MM.1S (cell line): ENCODE measurements around the gene ZNF74.

ENCODE experiments used
- DNase-seq: peaks from one replicate; pipeline ENCODE4 v3.0.0-alpha.2; 2015
- H2AFZ ChIP-seq: fragments of 300-600 bp; sonication (generic); 2 replicates; pipeline ENCODE4 v1.6.0; 2016; ENCODE audit warnings: antibody characterized with exemption, low read length
- H3F3A ChIP-seq: fragments of 300-600 bp; sonication (generic); 2 replicates; pipeline ENCODE4 v1.6.1; 2016; ENCODE audit warnings: mild to moderate bottlenecking, antibody characterized with exemption, low read length, moderate library complexity, mixed read lengths; ENCODE audit not compliant: insufficient read depth
- H3K27ac ChIP-seq: fragments of 300-600 bp; sonication (generic); 2 replicates; pipeline ENCODE4 v1.5.1; 2016; ENCODE audit warnings: mild to moderate bottlenecking, low read length
- H3K27me3 ChIP-seq: fragments of 300-600 bp; sonication (generic); replicated peaks from 2 replicates; pipeline ENCODE4 v1.6.0; 2016; ENCODE audit warnings: low read length; ENCODE audit not compliant: insufficient read depth
- H3K36me3 ChIP-seq: fragments of 300-600 bp; sonication (generic); replicated peaks from 2 replicates; pipeline ENCODE4 v1.6.1; 2016; ENCODE audit warnings: mild to moderate bottlenecking, low read length, mixed read lengths; ENCODE audit not compliant: insufficient read depth
- H3K4me1 ChIP-seq: fragments of 300-600 bp; sonication (generic); 2 replicates; pipeline ENCODE4 v1.6.1; 2016; ENCODE audit warnings: low read length, mixed read lengths
- H3K4me2 ChIP-seq: fragments of 300-600 bp; sonication (generic); 2 replicates; pipeline ENCODE4 v1.6.0; 2016; ENCODE audit warnings: low read depth, low read length
- H3K4me3 ChIP-seq: fragments of 300-600 bp; sonication (generic); 2 replicates; pipeline ENCODE4 v1.5.1; 2016; ENCODE audit warnings: low read length, mixed read lengths
- H3K79me2 ChIP-seq: fragments of 300-600 bp; sonication (generic); 2 replicates; pipeline ENCODE4 v1.6.1; 2016; ENCODE audit warnings: mixed run types, low read length, mixed read lengths
- H3K9ac ChIP-seq: fragments of 300-600 bp; sonication (generic); 2 replicates; pipeline ENCODE4 v1.6.1; 2016; ENCODE audit warnings: low read length, mixed read lengths
- H3K9me2 ChIP-seq: fragments of 300-600 bp; sonication (generic); replicated peaks from 2 replicates; pipeline ENCODE4 v1.6.1; 2016; ENCODE audit warnings: mild to moderate bottlenecking, low read length, mixed read lengths; ENCODE audit not compliant: insufficient read depth
- H3K9me3 ChIP-seq: fragments of 300-600 bp; sonication (generic); replicated peaks from 2 replicates; pipeline ENCODE4 v1.6.1; 2016; ENCODE audit warnings: mild to moderate bottlenecking, low read length, mixed read lengths; ENCODE audit not compliant: insufficient read depth
- H4K20me1 ChIP-seq: fragments of 300-600 bp; sonication (generic); 2 replicates; pipeline ENCODE4 v1.6.1; 2016; ENCODE audit warnings: mild to moderate bottlenecking, low read length, moderate library complexity, mixed read lengths; ENCODE audit not compliant: insufficient read depth
- EZH2 ChIP-seq: fragments of 300-600 bp; sonication (generic); optimal IDR thresholded peaks from 2 replicates; pipeline ENCODE3; 2017; ENCODE audit warnings: low read depth, mild to moderate bottlenecking, antibody characterized with exemption, low read length, mixed read lengths
- EZH2phosphoT487 ChIP-seq: fragments of 300-600 bp; sonication (generic); IDR thresholded peaks from 2 replicates; pipeline ENCODE4 v1.6.1; 2018; ENCODE audit warnings: antibody characterized with exemption, low read length
- TF ChIP-seq, protein P1 (sequence below): fragments of 300-600 bp; sonication (generic); IDR thresholded peaks from 2 replicates; pipeline ENCODE4 v1.5.1; 2016; ENCODE audit warnings: antibody characterized with exemption, low read length, mixed read lengths

Gene ZNF74

GRCh38 chr22:20427945-20428417 is 34.0 kb downstream of the ZNF74 start:
- Histone ChIP-seq H3K4me3 (no peak overlapping the region), H3K79me2 (no peaks in the 10 kb centered on the region), H2AFZ (no peak overlapping the region), H3K4me1 (no peaks in the 10 kb centered on the region), H3K36me3 (no peaks in the 10 kb centered on the region), H3K9me2 (no peaks in the 10 kb centered on the region), H4K20me1 (no peaks in the 10 kb centered on the region), H3K27ac (no peak overlapping the region), H3K9me3 (no peaks in the 10 kb centered on the region), H3K27me3 (peaks cover 54% of the 10 kb centered on the region), H3F3A (no peaks in the 10 kb centered on the region), H3K4me2 (no peak overlapping the region), H3K9ac (no peak overlapping the region)
- TF ChIP-seq, protein P1, sequence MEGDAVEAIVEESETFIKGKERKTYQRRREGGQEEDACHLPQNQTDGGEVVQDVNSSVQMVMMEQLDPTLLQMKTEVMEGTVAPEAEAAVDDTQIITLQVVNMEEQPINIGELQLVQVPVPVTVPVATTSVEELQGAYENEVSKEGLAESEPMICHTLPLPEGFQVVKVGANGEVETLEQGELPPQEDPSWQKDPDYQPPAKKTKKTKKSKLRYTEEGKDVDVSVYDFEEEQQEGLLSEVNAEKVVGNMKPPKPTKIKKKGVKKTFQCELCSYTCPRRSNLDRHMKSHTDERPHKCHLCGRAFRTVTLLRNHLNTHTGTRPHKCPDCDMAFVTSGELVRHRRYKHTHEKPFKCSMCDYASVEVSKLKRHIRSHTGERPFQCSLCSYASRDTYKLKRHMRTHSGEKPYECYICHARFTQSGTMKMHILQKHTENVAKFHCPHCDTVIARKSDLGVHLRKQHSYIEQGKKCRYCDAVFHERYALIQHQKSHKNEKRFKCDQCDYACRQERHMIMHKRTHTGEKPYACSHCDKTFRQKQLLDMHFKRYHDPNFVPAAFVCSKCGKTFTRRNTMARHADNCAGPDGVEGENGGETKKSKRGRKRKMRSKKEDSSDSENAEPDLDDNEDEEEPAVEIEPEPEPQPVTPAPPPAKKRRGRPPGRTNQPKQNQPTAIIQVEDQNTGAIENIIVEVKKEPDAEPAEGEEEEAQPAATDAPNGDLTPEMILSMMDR = no peak
- TF ChIP-seq EZH2 = no peak
- TF ChIP-seq EZH2phosphoT487 = no peak
- DNase-seq = no peak

GRCh38 chr22:20428496-20429253 is 34.7 kb downstream of the ZNF74 start:
- H4K20me1 ChIP-seq = no peaks in the 10 kb centered on the region
- H3K9me2 ChIP-seq = no peaks in the 10 kb centered on the region
- no peak for DNase-seq
- TF ChIP-seq EZH2 (no peak), EZH2phosphoT487 (no peak)
- TF ChIP-seq, protein P1 = no peak
- no peaks in the 10 kb centered on the region for H3K79me2 ChIP-seq
- H3F3A ChIP-seq = no peaks in the 10 kb centered on the region
- H3K36me3 ChIP-seq = no peaks in the 10 kb centered on the region
- H3K27me3 ChIP-seq = peaks cover 47% of the 10 kb centered on the region
- H3K4me2 ChIP-seq = peak overlapping the region; percentile 92
- H3K9ac ChIP-seq = no peak overlapping the region
- peak overlapping the region; percentile 57 for H3K4me3 ChIP-seq
- H3K4me1 ChIP-seq = no peaks in the 10 kb centered on the region
- H3K9me3 ChIP-seq = no peaks in the 10 kb centered on the region
- no peak overlapping the region for H3K27ac ChIP-seq
- peak overlapping the region; percentile 78 for H2AFZ ChIP-seq

GRCh38 chr22:20429254-20430100 is 35.5 kb downstream of the ZNF74 start:
- Histone ChIP-seq H3F3A (no peaks in the 10 kb centered on the region), H3K27me3 (peaks cover 42% of the 10 kb centered on the region), H3K9me2 (no peaks in the 10 kb centered on the region), H3K79me2 (no peaks in the 10 kb centered on the region), H2AFZ (peak overlapping the region; percentile 78), H3K4me2 (peak overlapping the region; percentile 92), H3K9ac (no peak overlapping the region), H3K4me1 (no peaks in the 10 kb centered on the region), H3K36me3 (no peaks in the 10 kb centered on the region), H4K20me1 (no peaks in the 10 kb centered on the region), H3K4me3 (peak overlapping the region; percentile 57), H3K9me3 (no peaks in the 10 kb centered on the region), H3K27ac (no peak overlapping the region)
- TF ChIP-seq, protein P1 = no peak
- TF ChIP-seq EZH2phosphoT487 (no peak), EZH2 (no peak)
- peak; percentile 74 for DNase-seq
